Endothelial cell of umbilical vein (primary cell): ENCODE results near the gene CAMTA1. TPM values are rescaled to one million over a fixed set of nuclear protein-coding genes. Genes with fewer than 3 reads are reported as not detected.

Experiments used
- BruUV-seq: library from RNA; stranded (reverse); fragments of 400-500 nt; replicated peaks from 2 replicates; lab custom pipeline; 2021; lab: Mats Ljungman, UMichigan
- CTCF ChIA-PET: fragments of 300-600, 350-600 bp; sonication (Branson Sonifier 250); formaldehyde crosslinking; loops from one replicate; lab custom pipeline; 2021; ENCODE audit warnings: antibody characterized with exemption, inconsistent platforms; lab: Charles Lee
- POLR2A ChIA-PET: fragments of 300-600, 350-600 bp; sonication (Branson Sonifier 250); formaldehyde crosslinking; loops from one replicate; lab custom pipeline; 2021; ENCODE audit warnings: antibody characterized with exemption, inconsistent platforms; lab: Charles Lee
- DNase-seq: peaks from one replicate; pipeline ENCODE4 v3.0.0-alpha.2; 2011; ENCODE audit warnings: low read depth, low spot score
- FAIRE-seq: peaks from 2 replicates; lab custom pipeline; 2011; peaks lifted over from hg19 to GRCh38; lab: Jason Lieb, UNC
- H2AFZ ChIP-seq: 2 replicates; pipeline ENCODE4 v1.6.0; 2012; ENCODE audit warnings: low read depth, low read length, control low read depth, inconsistent platforms
- H3K27ac ChIP-seq: 2 replicates; pipeline ENCODE4 v1.5.1; 2011; ENCODE audit warnings: low read depth, mild to moderate bottlenecking, control low read depth, low read length, moderate library complexity; ENCODE audit not compliant: insufficient read depth
- H3K27me3 ChIP-seq, 2 experiments: 2 replicates each; pipeline versions ENCODE4 v1.6.0 to v1.6.1; 2011; ENCODE audit warnings: low read length in 2 of 2, mixed read lengths in 1 of 2; ENCODE audit not compliant: control insufficient read depth in 2 of 2, insufficient read depth in 2 of 2
- H3K36me3 ChIP-seq, 2 experiments: 2 replicates in 1 of 2; 3 replicates in 1 of 2; pipeline ENCODE4 v1.5.1; 2011; ENCODE audit warnings: low read length in 2 of 2, mild to moderate bottlenecking in 1 of 2, moderate library complexity in 1 of 2; ENCODE audit not compliant: control insufficient read depth in 2 of 2, insufficient read depth in 2 of 2; ENCODE audit errors: extremely low read depth in 1 of 2
- H3K4me1 ChIP-seq: 3 replicates; pipeline ENCODE4 v1.5.1; 2011; ENCODE audit warnings: mild to moderate bottlenecking, low read length; ENCODE audit not compliant: control insufficient read depth, insufficient read depth; ENCODE audit errors: extremely low read depth
- H3K4me2 ChIP-seq: 2 replicates; pipeline ENCODE4 v1.6.1; 2011; ENCODE audit warnings: low read length, control low read depth, mixed read lengths; ENCODE audit not compliant: insufficient read depth
- H3K4me3 ChIP-seq, 3 experiments: fragments of 200-600 bp in 1 of 3; sonication (generic), shearing (Covaris generic) in 1 of 3; replicated peaks in 1 of 3; 2 replicates each; pipeline ENCODE4 v1.5.1; 2011 to 2016; ENCODE audit warnings: control low read depth in 3 of 3, low read length in 3 of 3, mild to moderate bottlenecking in 2 of 3, inconsistent platforms in 1 of 3, low read depth in 1 of 3, moderate library complexity in 1 of 3; ENCODE audit not compliant: insufficient read depth in 1 of 3
- H3K79me2 ChIP-seq: 2 replicates; pipeline ENCODE4 v1.6.0; 2012; ENCODE audit warnings: low read length, inconsistent platforms; ENCODE audit not compliant: control insufficient read depth, insufficient read depth
- H3K9ac ChIP-seq: replicated peaks from 2 replicates; pipeline ENCODE3; 2011; ENCODE audit warnings: low read length, control low read depth; ENCODE audit not compliant: insufficient read depth; ENCODE audit errors: extremely low read depth
- H3K9me1 ChIP-seq: replicated peaks from 3 replicates; pipeline ENCODE4 v1.6.0; 2011; ENCODE audit warnings: mild to moderate bottlenecking, low read length; ENCODE audit not compliant: control insufficient read depth, insufficient read depth; ENCODE audit errors: extremely low read depth
- H3K9me3 ChIP-seq: replicated peaks from 2 replicates; pipeline ENCODE4 v1.5.1; 2012; ENCODE audit warnings: low read length, inconsistent platforms; ENCODE audit not compliant: control insufficient read depth, insufficient read depth
- H4K20me1 ChIP-seq: replicated peaks from 2 replicates; pipeline ENCODE3; 2011; ENCODE audit warnings: mild to moderate bottlenecking, low read length; ENCODE audit not compliant: control insufficient read depth, insufficient read depth; ENCODE audit errors: extremely low read depth
- CTCF ChIP-seq, 2 donors: IDR thresholded peaks; 1 replicate in 1 of 2; 2 replicates in 1 of 2; pipeline ENCODE4 v1.5.1; 2011; ENCODE audit warnings: low read length in 2 of 2, mild to moderate bottlenecking in 2 of 2, moderate library complexity in 2 of 2, control low read depth in 1 of 2, inconsistent platforms in 1 of 2, low read depth in 1 of 2; ENCODE audit not compliant: insufficient read depth in 1 of 2; ENCODE audit errors: extremely low read depth in 1 of 2
- EZH2 ChIP-seq: IDR thresholded peaks from 2 replicates; pipeline ENCODE4 v1.6.1; 2012; ENCODE audit warnings: borderline replicate concordance, low read depth, mild to moderate bottlenecking, moderate library complexity, low read length, inconsistent platforms; ENCODE audit not compliant: severe bottlenecking
- FOS ChIP-seq: IDR thresholded peaks from 2 replicates; pipeline ENCODE4 v1.6.1; 2011; ENCODE audit warnings: mild to moderate bottlenecking, low read length, moderate library complexity, borderline replicate concordance; ENCODE audit not compliant: insufficient read depth
- GATA2 ChIP-seq: IDR thresholded peaks from 2 replicates; pipeline ENCODE4 v1.7.0; 2011; ENCODE audit warnings: low read depth, mild to moderate bottlenecking, moderate library complexity, mixed read lengths, low read length; ENCODE audit not compliant: insufficient read length, insufficient read depth
- MYC ChIP-seq: IDR thresholded peaks from one replicate; pipeline ENCODE4 v1.6.1; 2011; ENCODE audit warnings: mild to moderate bottlenecking, low read depth, low read length
- POLR2AphosphoS5 ChIP-seq: IDR thresholded peaks from 2 replicates; pipeline ENCODE4 v1.6.1; 2012; ENCODE audit warnings: low read depth, mild to moderate bottlenecking, control low read depth, low read length, moderate library complexity; ENCODE audit not compliant: insufficient read depth
- dilution Hi-C: fragments of 300-500 bp; cut with MboI; formaldehyde crosslinking; loops from one replicate; pipeline ENCODE4 v1.15.0; 2019; ENCODE audit warnings: low sequenced_read_pairs; ENCODE audit not compliant: extremely low pct_ligation_motif_present
- intact Hi-C: fragments of 100-400 bp; cut with micrococcal nuclease; formaldehyde crosslinking; loops from one replicate; pipeline ENCODE4 v1.10.0; 2022
- polyA plus RNA-seq, 4 experiments: library from polyadenylated mRNA; depleted of rRNA in 3 of 4; stranded (reverse) in 3 of 4; unstranded in 1 of 4; fragments of >200 nt; gene quantifications; 2 replicates each; pipeline versions ENCODE4 v1.2.1 to v1.2.3, GENCODE V29; 2011 to 2012; ENCODE audit warnings: missing spikeins in 1 of 4
- total RNA-seq: library from RNA; stranded (reverse); gene quantifications from 2 replicates; pipeline ENCODE4 v1.2.3, GENCODE V29; 2021

CAMTA1 gene
- total and polyA plus RNA-seq, 2 donors (not counting 3 experiments of a cell fraction or from before 2014, with no cell fraction given) = 50.8 to 92.7 TPM

- no peak overlapping the region for H3K9ac ChIP-seq
- no peak overlapping the region for H3K4me3 ChIP-seq
- ChIA-PET POLR2A (no interaction called here), CTCF (interaction anchor here (1.3 to 8.7 kb wide), 4 partner anchors 8 to 79 kb away, joined by 5 to 117 read pairs (median 27); no protein-coding TSS in a partner anchor)
- no peak overlapping the region for H3K27ac ChIP-seq
- no peak overlapping the region for H3K4me2 ChIP-seq
- no peaks in the 10 kb centered on the region for H4K20me1 ChIP-seq
- no peaks in the 10 kb centered on the region for H3K9me1 ChIP-seq
- dilution Hi-C loops (no loop called here), intact Hi-C loops (no loop called here)
- H3K36me3 ChIP-seq = no peaks in the 10 kb centered on the region
- BruUV-seq = no TSS peak
- no peak for FAIRE-seq
- no peaks in the 10 kb centered on the region for H3K79me2 ChIP-seq
- no peaks in the 10 kb centered on the region for H3K4me1 ChIP-seq
- TF ChIP-seq FOS = no peak
- no peak for TF ChIP-seq CTCF (IDR thresholded peaks at IDR 0.05; ENCODE audit: extremely low read depth in 1 of 2, insufficient read depth in 1 of 2, low read depth in 1 of 2, low read length in 2 of 2)
- no peak for TF ChIP-seq GATA2
- no peak for TF ChIP-seq EZH2
- no peak for TF ChIP-seq POLR2AphosphoS5
- no peak for TF ChIP-seq MYC
- H2AFZ ChIP-seq = no peak overlapping the region
- H3K9me3 ChIP-seq = no peaks in the 10 kb centered on the region
- no peak for DNase-seq
- H3K27me3 ChIP-seq = no peaks in the 10 kb centered on the region
These were observed 891.2 kb downstream of the CAMTA1 start for GRCh38 chr1:7676274-7676945.
